PC-9 (cell line): Measurements from ENCODE around the gene ZSCAN4. TPM values are rescaled to one million over a fixed set of nuclear protein-coding genes. Genes with fewer than 3 reads are reported as not detected.

ENCODE experiments used
- BruUV-seq: library from RNA; stranded (reverse); fragments of 400-500 nt; replicated peaks from 2 replicates; lab custom pipeline; 2021; lab: Mats Ljungman, UMichigan
- CTCF ChIA-PET: fragments of 300-600 bp; sonication (Branson Sonifier 250); formaldehyde crosslinking; loops from one replicate; lab custom pipeline; 2022; ENCODE audit warnings: antibody characterized with exemption; lab: Charles Lee
- POLR2A ChIA-PET: fragments of 300-600 bp; sonication (Branson Sonifier 250); formaldehyde crosslinking; loops from one replicate; lab custom pipeline; 2022; ENCODE audit warnings: antibody characterized with exemption; ENCODE audit not compliant: unreplicated experiment; lab: Charles Lee
- DNase-seq, 2 experiments: peaks; one replicate each; pipeline versions ENCODE4 v3.0.0 to v3.0.0-alpha.2; 2015 to 2022; ENCODE audit warnings: mixed read lengths in 1 of 2
- H2AFZ ChIP-seq: fragments of 200-600 bp; sonication (generic); 2 replicates; pipeline ENCODE4 v1.8.1; 2017; ENCODE audit warnings: antibody characterized with exemption
- H3F3A ChIP-seq: fragments of 200-600 bp; sonication (generic); 2 replicates; pipeline ENCODE4 v1.8.1; 2017; ENCODE audit warnings: antibody characterized with exemption, mild to moderate bottlenecking, low read depth; ENCODE audit not compliant: insufficient read depth
- H3K27ac ChIP-seq: fragments of 200-600 bp; sonication (generic); 2 replicates; pipeline ENCODE4 v1.6.1; 2016; ENCODE audit warnings: mixed run types
- H3K27me3 ChIP-seq: fragments of 200-600 bp; sonication (generic); 2 replicates; pipeline ENCODE4 v1.6.1; 2016; ENCODE audit warnings: low read depth, mixed run types; ENCODE audit not compliant: insufficient read depth
- H3K36me3 ChIP-seq: fragments of 200-600 bp; sonication (generic); 2 replicates; pipeline ENCODE4 v1.6.1; 2016; ENCODE audit warnings: low read depth, mixed run types
- H3K4me1 ChIP-seq: fragments of 200-600 bp; sonication (generic); replicated peaks from 2 replicates; pipeline ENCODE4 v1.6.1; 2016; ENCODE audit warnings: mixed run types; ENCODE audit not compliant: insufficient read depth
- H3K4me2 ChIP-seq: fragments of 200-600 bp; sonication (generic); 2 replicates; pipeline ENCODE4 v1.6.1; 2017; ENCODE audit warnings: mixed run types
- H3K4me3 ChIP-seq: fragments of 200-600 bp; sonication (generic); 2 replicates; pipeline ENCODE4 v1.6.1; 2016; ENCODE audit warnings: mixed run types
- H3K79me2 ChIP-seq: fragments of 200-600 bp; sonication (generic); 2 replicates; pipeline ENCODE4 v1.6.1; 2017; ENCODE audit warnings: low read depth, mixed run types
- H3K9me2 ChIP-seq: fragments of 200-600 bp; sonication (generic); 2 replicates; pipeline ENCODE4 v1.8.1; 2017; ENCODE audit warnings: mild to moderate bottlenecking; ENCODE audit not compliant: insufficient read depth
- H3K9me3 ChIP-seq: fragments of 200-600 bp; sonication (generic); 2 replicates; pipeline ENCODE4 v1.8.1; 2016; ENCODE audit warnings: low read depth; ENCODE audit not compliant: insufficient read depth
- H4K20me1 ChIP-seq: fragments of 200-600 bp; sonication (generic); 2 replicates; pipeline ENCODE4 v1.8.1; 2017; ENCODE audit not compliant: insufficient read depth
- CTCF ChIP-seq: fragments of 200-600 bp; sonication (generic); conservative IDR thresholded peaks from 2 replicates; pipeline ENCODE4 v1.6.1; 2017; ENCODE audit warnings: mixed run types, antibody characterized with exemption, mild to moderate bottlenecking, moderate library complexity
- EZH2 ChIP-seq: fragments of 200-600 bp; sonication (generic); IDR thresholded peaks from 2 replicates; pipeline ENCODE4 v1.8.0; 2017; ENCODE audit warnings: antibody characterized with exemption, low read depth
- intact Hi-C: fragments of 100-400 bp; cut with micrococcal nuclease; formaldehyde crosslinking; loops from one replicate; pipeline ENCODE4 v1.10.0; 2022; ENCODE audit not compliant: unreplicated experiment
- total RNA-seq: library from RNA; stranded (reverse); gene quantifications from 2 replicates; pipeline ENCODE4 v1.2.3, GENCODE V29; 2021

The ZSCAN4 gene
- total RNA-seq, 1 experiment from 2014 or later, result not detected

GRCh38 chr19:57686727-57687126 lies 18.0 kb downstream of the ZSCAN4 start:
- H3K79me2 ChIP-seq, result peaks cover 71% of the 10 kb centered on the region
- no peak overlapping the region for H2AFZ ChIP-seq
- TF ChIP-seq EZH2, result no peak
- TF ChIP-seq CTCF, result no peak
- H3K27me3 ChIP-seq, result no peaks in the 10 kb centered on the region
- peaks cover 5% of the 10 kb centered on the region; the same call in 1 of the 2 replicates for H3F3A ChIP-seq
- intact Hi-C loops, result no loop called here
- H3K9me3 ChIP-seq, result peaks cover 90% of the 10 kb centered on the region
- H3K4me3 ChIP-seq, result 0 out of 2 replicates have a peak overlapping the region, but pooled peaks have one; percentile 9
- H4K20me1 ChIP-seq, result no peaks in the 10 kb centered on the region
- H3K9me2 ChIP-seq, result no peaks in the 10 kb centered on the region
- DNase-seq, result no peak
- CTCF ChIA-PET, result no interaction called here
- no TSS peak for BruUV-seq
- 0 out of 2 replicates have a peak, but pooled peaks cover 7% of the 10 kb centered on the region for H3K4me1 ChIP-seq
- H3K4me2 ChIP-seq, result no peak overlapping the region
- H3K36me3 ChIP-seq, result peaks cover 83% of the 10 kb centered on the region
- H3K27ac ChIP-seq, result no peak overlapping the region
- POLR2A ChIA-PET, result no interaction called here

GRCh38 chr19:57687363-57688010 lies 18.8 kb downstream of the ZSCAN4 start:
- Histone ChIP-seq H3K79me2 (peaks cover 64% of the 10 kb centered on the region), H3F3A (peaks cover 9% of the 10 kb centered on the region; the same call in 1 of the 2 replicates), H3K27ac (no peak overlapping the region), H2AFZ (no peak overlapping the region), H3K9me3 (peaks cover 95% of the 10 kb centered on the region), H3K4me2 (no peak overlapping the region), H3K27me3 (no peaks in the 10 kb centered on the region), H3K4me1 (0 out of 2 replicates have a peak, but pooled peaks cover 6% of the 10 kb centered on the region), H4K20me1 (no peaks in the 10 kb centered on the region), H3K9me2 (no peaks in the 10 kb centered on the region), H3K4me3 (0 out of 2 replicates have a peak overlapping the region, but pooled peaks have one; percentile 5), H3K36me3 (peaks cover 87% of the 10 kb centered on the region)
- TF ChIP-seq CTCF (no peak), EZH2 (no peak)
- no TSS peak for BruUV-seq
- CTCF ChIA-PET, result no interaction called here
- POLR2A ChIA-PET, result no interaction called here
- intact Hi-C loops, result no loop called here
- DNase-seq, result no peak

GRCh38 chr19:57688011-57688763 lies 19.5 kb downstream of the ZSCAN4 start:
- Histone ChIP-seq H3K4me3 (0 out of 2 replicates have a peak overlapping the region, but pooled peaks have one; percentile 5), H3K36me3 (peaks cover 81% of the 10 kb centered on the region), H3K4me1 (no peaks in the 10 kb centered on the region), H3K9me3 (peaks cover 95% of the 10 kb centered on the region), H3K9me2 (no peaks in the 10 kb centered on the region), H3K4me2 (no peak overlapping the region), H4K20me1 (no peaks in the 10 kb centered on the region), H3K27me3 (no peaks in the 10 kb centered on the region), H2AFZ (no peak overlapping the region), H3K27ac (no peak overlapping the region), H3F3A (peaks cover 9% of the 10 kb centered on the region; the same call in 1 of the 2 replicates), H3K79me2 (peaks cover 57% of the 10 kb centered on the region)
- DNase-seq, result no peak
- BruUV-seq, result no TSS peak
- ChIA-PET POLR2A (no interaction called here), CTCF (no interaction called here)
- intact Hi-C loops, result no loop called here
- TF ChIP-seq EZH2 (no peak), CTCF (no peak)
